Neural cell (in vitro differentiated cells): ENCODE data around the gene AGPAT2.

ENCODE experiments used
- CTCF ChIP-seq: fragments of 450-650 bp; IDR thresholded peaks from 2 replicates; pipeline ENCODE4 v1.5.1; 2014; ENCODE audit warnings: antibody characterized with exemption, mild to moderate bottlenecking, moderate library complexity; ENCODE audit not compliant: poor library complexity, severe bottlenecking
- EZH2 ChIP-seq: fragments of 200-600, 300-800 bp; shearing (Covaris generic), sonication (generic); IDR thresholded peaks from 2 replicates; pipeline ENCODE4 v1.6.1; 2014; ENCODE audit warnings: antibody characterized with exemption, low read length, borderline replicate concordance, mild to moderate bottlenecking; ENCODE audit not compliant: insufficient read depth, poor library complexity, severe bottlenecking
- TF ChIP-seq, protein P1 (sequence below): IDR thresholded peaks from 2 replicates; pipeline ENCODE4 v1.6.1; 2012; ENCODE audit warnings: borderline replicate concordance

DNA sequence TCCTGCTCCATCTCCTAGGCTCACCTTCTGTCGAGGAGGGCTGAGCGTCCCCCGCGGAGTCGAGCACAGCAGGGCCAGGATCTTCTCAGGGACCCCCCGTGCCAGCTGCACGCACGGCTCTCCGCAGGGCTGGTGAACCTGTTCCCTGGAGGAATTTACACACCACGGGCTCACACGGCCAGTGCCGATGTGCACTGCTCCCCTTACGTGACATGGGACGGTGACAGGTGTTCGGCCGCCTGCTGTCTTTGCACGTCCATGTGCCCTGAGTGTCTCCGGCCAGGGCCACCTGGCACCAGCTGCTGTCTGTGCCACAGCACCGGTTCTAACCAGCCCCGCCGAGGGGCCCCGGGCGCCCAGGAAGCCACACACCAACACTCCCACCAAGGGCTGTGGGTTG lies 8.7 kb upstream of the AGPAT2 start:
- TF ChIP-seq CTCF (no peak), EZH2 (no peak)
- TF ChIP-seq, protein P1, sequence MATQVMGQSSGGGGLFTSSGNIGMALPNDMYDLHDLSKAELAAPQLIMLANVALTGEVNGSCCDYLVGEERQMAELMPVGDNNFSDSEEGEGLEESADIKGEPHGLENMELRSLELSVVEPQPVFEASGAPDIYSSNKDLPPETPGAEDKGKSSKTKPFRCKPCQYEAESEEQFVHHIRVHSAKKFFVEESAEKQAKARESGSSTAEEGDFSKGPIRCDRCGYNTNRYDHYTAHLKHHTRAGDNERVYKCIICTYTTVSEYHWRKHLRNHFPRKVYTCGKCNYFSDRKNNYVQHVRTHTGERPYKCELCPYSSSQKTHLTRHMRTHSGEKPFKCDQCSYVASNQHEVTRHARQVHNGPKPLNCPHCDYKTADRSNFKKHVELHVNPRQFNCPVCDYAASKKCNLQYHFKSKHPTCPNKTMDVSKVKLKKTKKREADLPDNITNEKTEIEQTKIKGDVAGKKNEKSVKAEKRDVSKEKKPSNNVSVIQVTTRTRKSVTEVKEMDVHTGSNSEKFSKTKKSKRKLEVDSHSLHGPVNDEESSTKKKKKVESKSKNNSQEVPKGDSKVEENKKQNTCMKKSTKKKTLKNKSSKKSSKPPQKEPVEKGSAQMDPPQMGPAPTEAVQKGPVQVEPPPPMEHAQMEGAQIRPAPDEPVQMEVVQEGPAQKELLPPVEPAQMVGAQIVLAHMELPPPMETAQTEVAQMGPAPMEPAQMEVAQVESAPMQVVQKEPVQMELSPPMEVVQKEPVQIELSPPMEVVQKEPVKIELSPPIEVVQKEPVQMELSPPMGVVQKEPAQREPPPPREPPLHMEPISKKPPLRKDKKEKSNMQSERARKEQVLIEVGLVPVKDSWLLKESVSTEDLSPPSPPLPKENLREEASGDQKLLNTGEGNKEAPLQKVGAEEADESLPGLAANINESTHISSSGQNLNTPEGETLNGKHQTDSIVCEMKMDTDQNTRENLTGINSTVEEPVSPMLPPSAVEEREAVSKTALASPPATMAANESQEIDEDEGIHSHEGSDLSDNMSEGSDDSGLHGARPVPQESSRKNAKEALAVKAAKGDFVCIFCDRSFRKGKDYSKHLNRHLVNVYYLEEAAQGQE = no peak
